Motor neuron (in vitro differentiated cells): ENCODE data around the gene DMRTB1. TPM values are rescaled to one million over a fixed set of nuclear protein-coding genes. Genes with fewer than 3 reads are reported as not detected.

Experiments
- ATAC-seq, 8 experiments: fragments of 200-7000 bp; cut with Tn5 transposase; replicated peaks in 6 of 8; 2 replicates each; pipeline ENCODE4 v1.8.0; 2021; ENCODE audit warnings: mild to moderate bottlenecking in 8 of 8, moderate library complexity in 8 of 8
- H3K27ac ChIP-seq, 2 donors: fragments of 250-450 bp; sonication (Bioruptor Pico); 2 replicates each; pipeline ENCODE4 v1.9.0; 2021; ENCODE audit warnings: antibody characterized with exemption in 2 of 2, mild to moderate bottlenecking in 2 of 2, moderate library complexity in 1 of 2
- H3K4me1 ChIP-seq, 2 donors: fragments of 250-450 bp; sonication (Bioruptor Pico); replicated peaks in 1 of 2; 2 replicates each; pipeline ENCODE4 v1.6.1; 2021; ENCODE audit warnings: antibody characterized with exemption in 2 of 2, mild to moderate bottlenecking in 2 of 2, moderate library complexity in 1 of 2
- H3K4me3 ChIP-seq, 5 donors: fragments of 250-450 bp; sonication (Bioruptor Pico); 2 replicates each; pipeline ENCODE4 v1.9.0; 2021; ENCODE audit warnings: antibody characterized with exemption in 5 of 5, mild to moderate bottlenecking in 5 of 5, moderate library complexity in 4 of 5
- WGBS, 10 experiments: fragments of 450-650 bp; shearing (Covaris generic); methylation state at CpG; one replicate each; pipeline ENCODE4 v1.0.0; 2022; 5-methylcytosine and 5-hydroxymethylcytosine counted together
- in situ Hi-C, 9 experiments: fragments of 400-800 bp; cut with MboI; loops; one replicate each; pipeline ENCODE4 v1.15.0; 2021; ENCODE audit warnings: low sequenced_read_pairs in 9 of 9, low pct_unique_long_range_greater_than_20kb in 2 of 9; ENCODE audit not compliant: unreplicated experiment in 9 of 9
- total RNA-seq, 8 experiments: library from RNA; unstranded; fragments of 300-600 nt; gene quantifications; 2 replicates each; pipeline versions ENCODE4 v1.2.3 to v1.2.4, GENCODE V29; 2022

DMRTB1 gene
- total RNA-seq, 8 experiments from 2014 or later, result 0.11 to 1.7 (median 0.34) TPM; not detected in 4

- 7 to 100% (median 67%) methylated on average over 1 to 7 of the region's 7 CpGs; no CpG with 5 or more reads in 1 of the 10 experiments for WGBS, 10 experiments
- H3K4me3 ChIP-seq, result no peak overlapping the region
- peaks cover 4 to 7% of the 10 kb centered on the region in 2 donors for H3K4me1 ChIP-seq
- in situ Hi-C loops, result loop anchor here in 6 of 9 experiments (25.0 kb wide), 4 partner anchors 212 to 362 kb away; partner anchors contain the start of genes GLIS1 (in 3 of the 6) and NDC1 (in 1 of the 6)
- H3K27ac ChIP-seq, result no peak overlapping the region
- peak in 5 of 8 experiments; percentile 12 to 76 (median 22) for ATAC-seq
Measured at GRCh38 chr1:53475664-53476063, 16.5 kb downstream of the DMRTB1 start.

GRCh38 chr1:53476579-53476978 lies 17.4 kb downstream of the DMRTB1 start:
- 33 to 92% (median 74%) methylated on average over 1 to 5 of the region's 8 CpGs; no CpG with 5 or more reads in 2 of the 10 experiments for WGBS, 10 experiments
- H3K27ac ChIP-seq, result no peak overlapping the region
- in situ Hi-C loops, result loop anchor here in 6 of 9 experiments (25.0 kb wide), 4 partner anchors 211 to 361 kb away; partner anchors contain the start of genes GLIS1 (in 3 of the 6) and NDC1 (in 1 of the 6)
- peaks cover 4 to 7% of the 10 kb centered on the region in 2 donors for H3K4me1 ChIP-seq
- peak in 4 of 8 experiments; percentile 18 to 36 (median 30) for ATAC-seq
- no peak overlapping the region for H3K4me3 ChIP-seq

GRCh38 chr1:53477651-53478501 lies 18.7 kb downstream of the DMRTB1 start:
- peaks cover 4 to 7% of the 10 kb centered on the region in 2 donors for H3K4me1 ChIP-seq
- in situ Hi-C loops, result loop anchor here in 6 of 9 experiments (25.0 kb wide), 4 partner anchors 209 to 359 kb away; partner anchors contain the start of genes GLIS1 (in 3 of the 6) and NDC1 (in 1 of the 6)
- 45 to 100% (median 83%) methylated on average over 1 to 9 of the region's 12 CpGs for whole genome bisulfite sequencing, 10 experiments
- no peak overlapping the region for H3K4me3 ChIP-seq
- no peak overlapping the region for H3K27ac ChIP-seq
- peak in 3 of 8 experiments; percentile 12 to 28 (median 25) for ATAC-seq

- in situ Hi-C loops, result loop anchor here in 6 of 9 experiments (25.0 kb wide), 4 partner anchors 209 to 359 kb away; partner anchors contain the start of genes GLIS1 (in 3 of the 6) and NDC1 (in 1 of the 6)
- 67 to 86% (median 78%) methylated on average over 1 to 2 of the region's 2 CpGs; no CpG with 5 or more reads in 6 of the 10 experiments for WGBS, 10 experiments
- no peak for ATAC-seq
Measured at GRCh38 chr1:53478502-53478818, 19.3 kb downstream of the DMRTB1 start.

GRCh38 chr1:53480678-53481077 lies 21.5 kb downstream of the DMRTB1 start:
- WGBS, 10 experiments, result 67 to 95% (median 88%) methylated on average over 2 to 11 of the region's 11 CpGs; no CpG with 5 or more reads in 2 of the 10 experiments
- Histone ChIP-seq H3K27ac (no peak overlapping the region), H3K4me1 (peaks cover 9 to 10% of the 10 kb centered on the region in 2 donors), H3K4me3 (no peak overlapping the region)
- no peak for ATAC-seq
- in situ Hi-C loops, result loop anchor here in 7 of 9 experiments (10.0 to 25.0 kb wide), 5 partner anchors 204 to 357 kb away; partner anchors contain the start of genes GLIS1 (in 3 of the 7) and NDC1 (in 1 of the 7)

More at GRCh38 chr1:53478502-53478818, 19.3 kb downstream of the DMRTB1 start:
- Histone ChIP-seq H3K4me3 (no peak overlapping the region), H3K4me1 (peaks cover 4 to 7% of the 10 kb centered on the region in 2 donors), H3K27ac (no peak overlapping the region)

GRCh38 chr1:53481456-53481855 lies 22.3 kb downstream of the DMRTB1 start:
- Histone ChIP-seq H3K4me1 (peaks cover 10 to 11% of the 10 kb centered on the region in 2 donors), H3K4me3 (no peak overlapping the region), H3K27ac (no peak overlapping the region)
- 92 to 100% (median 98%) methylated on average over 1 to 7 of the region's 7 CpGs; no CpG with 5 or more reads in 6 of the 10 experiments for WGBS, 10 experiments
- in situ Hi-C loops, result loop anchor here in 7 of 9 experiments (10.0 to 25.0 kb wide), 5 partner anchors 203 to 356 kb away; partner anchors contain the start of genes GLIS1 (in 3 of the 7) and NDC1 (in 1 of the 7)
- ATAC-seq, result no peak

GRCh38 chr1:53482441-53483153 lies 23.4 kb downstream of the DMRTB1 start:
- ATAC-seq, result peak in 1 of 8 experiments; percentile 12
- WGBS, 10 experiments, result 33 to 96% (median 80%) methylated on average over 1 to 9 of the region's 14 CpGs; no CpG with 5 or more reads in 1 of the 10 experiments
- Histone ChIP-seq H3K4me3 (no peak overlapping the region), H3K4me1 (peaks cover 10 to 11% of the 10 kb centered on the region in 2 donors), H3K27ac (no peak overlapping the region)
- in situ Hi-C loops, result loop anchor here in 7 of 9 experiments (10.0 to 25.0 kb wide), 5 partner anchors 202 to 355 kb away; partner anchors contain the start of genes GLIS1 (in 3 of the 7) and NDC1 (in 1 of the 7)

GRCh38 chr1:53483170-53483569 lies 24.0 kb downstream of the DMRTB1 start:
- Histone ChIP-seq H3K4me3 (no peak overlapping the region), H3K4me1 (peaks cover 10 to 11% of the 10 kb centered on the region in 2 donors), H3K27ac (no peak overlapping the region)
- WGBS, 10 experiments, result 60 to 97% (median 75%) methylated on average over 1 to 8 of the region's 9 CpGs; no CpG with 5 or more reads in 2 of the 10 experiments
- in situ Hi-C loops, result loop anchor here in 7 of 9 experiments (10.0 to 25.0 kb wide), 5 partner anchors 202 to 354 kb away; partner anchors contain the start of genes GLIS1 (in 3 of the 7) and NDC1 (in 1 of the 7)
- ATAC-seq, result no peak

GRCh38 chr1:53483656-53484055 lies 24.5 kb downstream of the DMRTB1 start:
- in situ Hi-C loops, result loop anchor here in 7 of 9 experiments (10.0 to 25.0 kb wide), 5 partner anchors 201 to 354 kb away; partner anchors contain the start of genes GLIS1 (in 3 of the 7) and NDC1 (in 1 of the 7)
- peak overlapping the region in 1 of 2 donors; percentile 22 for H3K27ac ChIP-seq
- ATAC-seq, result peak in 1 of 8 experiments; percentile 44
- 40 to 90% (median 69%) methylated on average over 1 to 3 of the region's 4 CpGs; no CpG with 5 or more reads in 6 of the 10 experiments for WGBS, 10 experiments
- H3K4me1 ChIP-seq, result peaks cover 10 to 11% of the 10 kb centered on the region in 2 donors
- no peak overlapping the region for H3K4me3 ChIP-seq

- in situ Hi-C loops, result loop anchor here in 7 of 9 experiments (10.0 to 25.0 kb wide), 5 partner anchors 200 to 352 kb away; partner anchors contain the start of genes GLIS1 (in 3 of the 7) and NDC1 (in 1 of the 7)
Measured at GRCh38 chr1:53484705-53485477, 25.7 kb downstream of the DMRTB1 start.

More at GRCh38 chr1:53484705-53485477, 25.7 kb downstream of the DMRTB1 start:
- 29 to 96% (median 80%) methylated on average over 1 to 10 of the region's 19 CpGs; no CpG with 5 or more reads in 1 of the 10 experiments for WGBS, 10 experiments
- Histone ChIP-seq H3K4me1 (peaks cover 10 to 11% of the 10 kb centered on the region in 2 donors), H3K27ac (no peak overlapping the region), H3K4me3 (no peak overlapping the region)
- peak in 6 of 8 experiments; percentile 2 to 16 (median 10) for ATAC-seq
